SK-N-SH (cell line): Measurements from ENCODE around the gene STK11IP. TPM values are rescaled to one million over a fixed set of nuclear protein-coding genes. Genes with fewer than 3 reads are reported as not detected.

Source experiments
- CTCF ChIA-PET: fragments of 300-600, 350-600 bp; formaldehyde crosslinking; extraction: SDS; loops from one replicate; lab custom pipeline; 2021; lab: Yijun Ruan, JAX
- POLR2A ChIA-PET: fragments of 350-600 bp; sonication (Branson Sonifier 250); formaldehyde crosslinking; extraction: SDS; loops from one replicate; lab custom pipeline; 2020; ENCODE audit warnings: antibody characterized with exemption, inconsistent platforms; lab: Yijun Ruan, JAX
- DNase-seq: peaks from one replicate; pipeline ENCODE4 v3.0.0; 2012
- H2AFZ ChIP-seq: fragments of 200-600 bp; sonication (generic); 2 replicates; pipeline ENCODE4 v1.8.1; 2016; ENCODE audit warnings: antibody characterized with exemption, mild to moderate bottlenecking, low read depth
- H3F3A ChIP-seq: fragments of 200-600 bp; sonication (generic); replicated peaks from 2 replicates; pipeline ENCODE3; 2016; ENCODE audit warnings: antibody characterized with exemption, mild to moderate bottlenecking; ENCODE audit not compliant: insufficient read depth
- H3K27ac ChIP-seq, 2 experiments: fragments of 200-500 bp in 1 of 2; fragments of 200-600 bp in 1 of 2; sonication (Bioruptor generic) in 1 of 2; sonication (generic), shearing (Covaris generic) in 1 of 2; 2 replicates each; pipeline versions ENCODE4 v1.5.1 to v1.6.1; 2014 to 2016; ENCODE audit warnings: low read depth in 2 of 2, inconsistent platforms in 1 of 2, low read length in 1 of 2, mild to moderate bottlenecking in 1 of 2, mixed read lengths in 1 of 2
- H3K27me3 ChIP-seq: fragments of 200-600 bp; sonication (generic), shearing (Covaris generic); 2 replicates; pipeline ENCODE4 v1.6.1; 2016; ENCODE audit warnings: mixed run types; ENCODE audit not compliant: insufficient read depth
- H3K36me3 ChIP-seq, 2 experiments: fragments of 200-500 bp in 1 of 2; fragments of 200-600 bp in 1 of 2; sonication (Bioruptor generic) in 1 of 2; sonication (generic) in 1 of 2; replicated peaks in 1 of 2; 2 replicates each; pipeline versions ENCODE3 to v1.5.1; 2014 to 2016; ENCODE audit warnings: low read length in 1 of 2, mild to moderate bottlenecking in 1 of 2; ENCODE audit not compliant: insufficient read depth in 2 of 2, control insufficient read depth in 1 of 2
- H3K4me1 ChIP-seq, 2 experiments: fragments of 200-500 bp in 1 of 2; fragments of 200-600 bp in 1 of 2; sonication (Bioruptor generic) in 1 of 2; sonication (generic), shearing (Covaris generic) in 1 of 2; 2 replicates each; pipeline versions ENCODE4 v1.5.1 to v1.6.1; 2014 to 2016; ENCODE audit warnings: low read depth in 1 of 2, low read length in 1 of 2, mixed run types in 1 of 2; ENCODE audit not compliant: insufficient read depth in 2 of 2, control insufficient read depth in 1 of 2
- H3K4me2 ChIP-seq: fragments of 200-600 bp; sonication (generic), shearing (Covaris generic); 2 replicates; pipeline ENCODE4 v1.6.1; 2017; ENCODE audit warnings: mixed run types
- H3K4me3 ChIP-seq, 2 experiments: fragments of 200-500 bp in 1 of 2; fragments of 200-600 bp in 1 of 2; sonication (Bioruptor generic) in 1 of 2; sonication (generic), shearing (Covaris generic) in 1 of 2; 2 replicates each; pipeline versions ENCODE4 v1.5.1 to v1.8.1; 2014 to 2016; ENCODE audit warnings: low read depth in 2 of 2, inconsistent platforms in 1 of 2, low read length in 1 of 2, mild to moderate bottlenecking in 1 of 2, mixed read lengths in 1 of 2, moderate library complexity in 1 of 2
- H3K79me2 ChIP-seq: fragments of 200-600 bp; sonication (generic); 2 replicates; pipeline ENCODE4 v1.8.1; 2017; ENCODE audit warnings: mild to moderate bottlenecking; ENCODE audit not compliant: insufficient read depth
- H3K9ac ChIP-seq: fragments of 200-600 bp; sonication (generic); 2 replicates; pipeline ENCODE4 v1.6.1; 2017; ENCODE audit warnings: mixed run types
- H3K9me2 ChIP-seq: fragments of 200-600 bp; sonication (generic); 2 replicates; pipeline ENCODE4 v1.6.1; 2017; ENCODE audit warnings: mixed run types
- H3K9me3 ChIP-seq: fragments of 200-600 bp; sonication (generic); 2 replicates; pipeline ENCODE4 v1.6.1; 2017; ENCODE audit warnings: mixed run types, mild to moderate bottlenecking, moderate library complexity
- H4K20me1 ChIP-seq: fragments of 200-600 bp; sonication (generic); 2 replicates; pipeline ENCODE4 v1.6.1; 2017; ENCODE audit warnings: mild to moderate bottlenecking, mixed run types; ENCODE audit not compliant: insufficient read depth
- CHD2 ChIP-seq: fragments of 150-350 bp; IDR thresholded peaks from 2 replicates; pipeline ENCODE4 v1.6.1; 2018; ENCODE audit warnings: low read length; ENCODE audit not compliant: partially characterized antibody
- FOSL2 ChIP-seq: IDR thresholded peaks from 2 replicates; pipeline ENCODE4 v1.4.0; 2012; ENCODE audit warnings: low read depth, mild to moderate bottlenecking, moderate library complexity, borderline replicate concordance
- FOXJ3 ChIP-seq: sonication (generic); formaldehyde crosslinking; IDR thresholded peaks from 2 replicates; pipeline ENCODE4 v1.5.1; 2020; ENCODE audit warnings: mild to moderate bottlenecking, missing genetic modification reagents
- FOXM1 ChIP-seq: IDR thresholded peaks from 2 replicates; pipeline ENCODE4 v1.4.0; 2012; ENCODE audit warnings: low read depth, mild to moderate bottlenecking
- GABPA ChIP-seq: IDR thresholded peaks from 2 replicates; pipeline ENCODE4 v1.4.0; 2012; ENCODE audit warnings: low read depth, mild to moderate bottlenecking
- GATA2 ChIP-seq: sonication (generic); formaldehyde crosslinking; IDR thresholded peaks from 2 replicates; pipeline ENCODE4 v1.5.0; 2020; ENCODE audit warnings: mild to moderate bottlenecking, missing genetic modification reagents
- JUND ChIP-seq: IDR thresholded peaks from 2 replicates; pipeline ENCODE4 v1.4.0; 2012
- MEF2A ChIP-seq: IDR thresholded peaks from 2 replicates; pipeline ENCODE4 v1.4.0; 2012; ENCODE audit warnings: low read depth, borderline replicate concordance
- MXI1 ChIP-seq: IDR thresholded peaks from 2 replicates; pipeline ENCODE4 v1.6.1; 2012; ENCODE audit warnings: mild to moderate bottlenecking, low read depth, low read length, improper control_type of control experiment
- NRF1 ChIP-seq: IDR thresholded peaks from 2 replicates; pipeline ENCODE4 v1.6.1; 2012; ENCODE audit warnings: low read depth, mild to moderate bottlenecking, low read length
- POLR2AphosphoS5 ChIP-seq: IDR thresholded peaks from 2 replicates; pipeline ENCODE4 v1.6.1; 2012; ENCODE audit warnings: low read depth, low read length
- RAD21 ChIP-seq: IDR thresholded peaks from 2 replicates; pipeline ENCODE4 v1.6.1; 2012; ENCODE audit warnings: mild to moderate bottlenecking, low read length
- RCOR1 ChIP-seq: fragments of 150-350 bp; IDR thresholded peaks from 2 replicates; pipeline ENCODE4 v1.6.1; 2017; ENCODE audit warnings: antibody characterized with exemption, low read length
- SMC3 ChIP-seq: IDR thresholded peaks from 2 replicates; pipeline ENCODE4 v1.6.1; 2012; ENCODE audit warnings: low read depth, low read length, improper control_type of control experiment
- TAF1 ChIP-seq: IDR thresholded peaks from 2 replicates; pipeline ENCODE4 v1.6.1; 2012; ENCODE audit warnings: low read depth, mild to moderate bottlenecking, low read length, moderate library complexity, borderline replicate concordance
- TCF12 ChIP-seq: IDR thresholded peaks from 2 replicates; pipeline ENCODE4 v1.4.0; 2012
- YY1 ChIP-seq: IDR thresholded peaks from 2 replicates; pipeline ENCODE4 v1.4.0; 2012; ENCODE audit warnings: low read depth, mild to moderate bottlenecking
- WGBS: methylation state at CpG from one replicate; pipeline ENCODE4 v1.1.6; 2017; ENCODE audit warnings: low lambda C conversion rate; 5-methylcytosine and 5-hydroxymethylcytosine counted together
- polyA plus RNA-seq, 3 experiments: library from polyadenylated mRNA; depleted of rRNA; stranded (reverse); fragments of >200 nt; gene quantifications; 2 replicates each; pipeline ENCODE4 v1.2.3, GENCODE V29; 2012
- TF ChIP-seq, protein P1 (sequence below): fragments of 150-350 bp; IDR thresholded peaks from 2 replicates; pipeline ENCODE4 v1.6.1; 2016; ENCODE audit warnings: mild to moderate bottlenecking, low read depth, low read length
- TF ChIP-seq, protein P2 (sequence below): fragments of 200-600 bp; sonication (generic); IDR thresholded peaks from 2 replicates; pipeline ENCODE4 v1.6.1; 2017; ENCODE audit warnings: antibody characterized with exemption, mild to moderate bottlenecking, moderate library complexity
- TF ChIP-seq, protein P3 (sequence below): IDR thresholded peaks from 2 replicates; pipeline ENCODE4 v1.4.0; 2012; ENCODE audit warnings: low read depth, borderline replicate concordance
- TF ChIP-seq, protein P4 (sequence below): IDR thresholded peaks from 2 replicates; pipeline ENCODE4 v1.4.0; 2012; ENCODE audit warnings: low read depth
- TF ChIP-seq, protein P5 (sequence below): IDR thresholded peaks from 2 replicates; pipeline ENCODE4 v1.6.1; 2012; ENCODE audit warnings: mild to moderate bottlenecking, low read depth, low read length, moderate library complexity

The STK11IP gene
- polyA plus RNA-seq, 1 of the 3 experiments (the other 2 are of a cell fraction), result 22.9 TPM

DNA sequence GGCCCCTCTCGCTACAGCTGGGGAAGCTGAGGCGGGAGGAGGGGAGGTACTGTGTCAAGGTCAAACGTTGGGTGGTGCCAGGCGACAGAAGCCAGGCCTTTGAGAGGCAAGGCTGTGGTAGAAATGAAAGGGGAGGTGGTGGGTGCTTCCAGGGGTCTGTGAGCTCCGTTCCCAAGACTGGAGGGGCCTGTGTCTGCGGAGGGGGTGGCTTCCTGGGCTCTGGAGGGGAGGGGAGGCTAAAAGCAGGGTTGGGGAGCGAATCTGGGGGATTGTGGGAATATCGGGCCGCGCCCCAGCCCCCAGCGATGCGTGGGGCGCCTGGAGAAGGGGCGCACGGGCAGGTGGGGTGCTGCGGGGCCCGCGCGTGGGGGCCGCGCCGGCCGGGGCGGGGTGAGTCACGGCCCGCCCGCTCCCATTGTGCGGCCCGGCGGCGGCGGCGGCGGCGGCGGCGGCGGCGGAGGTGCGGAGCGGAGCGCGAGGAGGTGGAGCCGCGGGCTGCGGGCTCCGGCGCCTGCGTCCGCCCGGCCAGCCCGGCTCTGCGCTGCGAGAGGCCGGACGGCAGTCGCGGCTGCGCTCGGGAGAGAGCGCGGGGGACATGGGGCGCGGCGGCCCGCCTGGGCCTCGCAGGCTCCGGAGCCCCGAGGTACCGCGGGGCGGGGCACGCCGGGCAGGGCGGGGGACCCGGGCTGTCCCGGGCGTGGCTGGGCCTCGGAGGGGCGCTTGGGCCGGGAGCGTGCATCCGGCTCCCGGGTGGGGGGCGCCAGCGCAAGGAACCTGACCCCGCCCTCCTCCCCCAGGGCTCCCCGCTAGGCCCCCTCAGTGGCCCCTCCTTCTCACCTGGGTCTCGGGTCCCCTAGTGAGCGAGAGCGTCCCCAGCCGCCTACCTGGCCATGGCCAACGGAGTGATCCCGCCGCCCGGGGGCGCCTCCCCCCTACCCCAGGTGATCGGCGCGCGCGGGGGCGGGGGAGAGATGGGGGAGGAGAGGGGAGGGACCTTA lies 29.7 kb downstream of the STK11IP start, which contains the start of gene SLC4A3:
SLC4A3 (plus strand) TSS at position 528 of the 998 bp plus-strand sequence; CDS start at position 891, 363 bp downstream.
- DNase-seq, result peak; percentile 94
- TF ChIP-seq, protein P1, sequence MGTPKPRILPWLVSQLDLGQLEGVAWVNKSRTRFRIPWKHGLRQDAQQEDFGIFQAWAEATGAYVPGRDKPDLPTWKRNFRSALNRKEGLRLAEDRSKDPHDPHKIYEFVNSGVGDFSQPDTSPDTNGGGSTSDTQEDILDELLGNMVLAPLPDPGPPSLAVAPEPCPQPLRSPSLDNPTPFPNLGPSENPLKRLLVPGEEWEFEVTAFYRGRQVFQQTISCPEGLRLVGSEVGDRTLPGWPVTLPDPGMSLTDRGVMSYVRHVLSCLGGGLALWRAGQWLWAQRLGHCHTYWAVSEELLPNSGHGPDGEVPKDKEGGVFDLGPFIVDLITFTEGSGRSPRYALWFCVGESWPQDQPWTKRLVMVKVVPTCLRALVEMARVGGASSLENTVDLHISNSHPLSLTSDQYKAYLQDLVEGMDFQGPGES, result no peak
- TF ChIP-seq, protein P2, sequence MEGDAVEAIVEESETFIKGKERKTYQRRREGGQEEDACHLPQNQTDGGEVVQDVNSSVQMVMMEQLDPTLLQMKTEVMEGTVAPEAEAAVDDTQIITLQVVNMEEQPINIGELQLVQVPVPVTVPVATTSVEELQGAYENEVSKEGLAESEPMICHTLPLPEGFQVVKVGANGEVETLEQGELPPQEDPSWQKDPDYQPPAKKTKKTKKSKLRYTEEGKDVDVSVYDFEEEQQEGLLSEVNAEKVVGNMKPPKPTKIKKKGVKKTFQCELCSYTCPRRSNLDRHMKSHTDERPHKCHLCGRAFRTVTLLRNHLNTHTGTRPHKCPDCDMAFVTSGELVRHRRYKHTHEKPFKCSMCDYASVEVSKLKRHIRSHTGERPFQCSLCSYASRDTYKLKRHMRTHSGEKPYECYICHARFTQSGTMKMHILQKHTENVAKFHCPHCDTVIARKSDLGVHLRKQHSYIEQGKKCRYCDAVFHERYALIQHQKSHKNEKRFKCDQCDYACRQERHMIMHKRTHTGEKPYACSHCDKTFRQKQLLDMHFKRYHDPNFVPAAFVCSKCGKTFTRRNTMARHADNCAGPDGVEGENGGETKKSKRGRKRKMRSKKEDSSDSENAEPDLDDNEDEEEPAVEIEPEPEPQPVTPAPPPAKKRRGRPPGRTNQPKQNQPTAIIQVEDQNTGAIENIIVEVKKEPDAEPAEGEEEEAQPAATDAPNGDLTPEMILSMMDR, result 0 out of 2 replicates have a peak, but pooled peaks have one; percentile 14
- TF ChIP-seq RAD21 (no peak), POLR2AphosphoS5 (no peak), TCF12 (no peak), CHD2 (no peak), JUND (no peak), YY1 (no peak), GATA2 (CRISPR knock-in tag) (no peak), FOSL2 (no peak), SMC3 (no peak), RCOR1 (no peak), MXI1 (0 out of 2 replicates have a peak, but pooled peaks have one; percentile 15), NRF1 (peak; percentile 57), FOXJ3 (CRISPR knock-in tag) (no peak), TAF1 (no peak), GABPA (no peak), MEF2A (no peak), FOXM1 (no peak)
- TF ChIP-seq, protein P3, sequence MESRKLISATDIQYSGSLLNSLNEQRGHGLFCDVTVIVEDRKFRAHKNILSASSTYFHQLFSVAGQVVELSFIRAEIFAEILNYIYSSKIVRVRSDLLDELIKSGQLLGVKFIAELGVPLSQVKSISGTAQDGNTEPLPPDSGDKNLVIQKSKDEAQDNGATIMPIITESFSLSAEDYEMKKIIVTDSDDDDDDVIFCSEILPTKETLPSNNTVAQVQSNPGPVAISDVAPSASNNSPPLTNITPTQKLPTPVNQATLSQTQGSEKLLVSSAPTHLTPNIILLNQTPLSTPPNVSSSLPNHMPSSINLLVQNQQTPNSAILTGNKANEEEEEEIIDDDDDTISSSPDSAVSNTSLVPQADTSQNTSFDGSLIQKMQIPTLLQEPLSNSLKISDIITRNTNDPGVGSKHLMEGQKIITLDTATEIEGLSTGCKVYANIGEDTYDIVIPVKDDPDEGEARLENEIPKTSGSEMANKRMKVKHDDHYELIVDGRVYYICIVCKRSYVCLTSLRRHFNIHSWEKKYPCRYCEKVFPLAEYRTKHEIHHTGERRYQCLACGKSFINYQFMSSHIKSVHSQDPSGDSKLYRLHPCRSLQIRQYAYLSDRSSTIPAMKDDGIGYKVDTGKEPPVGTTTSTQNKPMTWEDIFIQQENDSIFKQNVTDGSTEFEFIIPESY, result no peak
- TF ChIP-seq, protein P4, sequence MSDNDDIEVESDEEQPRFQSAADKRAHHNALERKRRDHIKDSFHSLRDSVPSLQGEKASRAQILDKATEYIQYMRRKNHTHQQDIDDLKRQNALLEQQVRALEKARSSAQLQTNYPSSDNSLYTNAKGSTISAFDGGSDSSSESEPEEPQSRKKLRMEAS, result no peak
- TF ChIP-seq, protein P5, sequence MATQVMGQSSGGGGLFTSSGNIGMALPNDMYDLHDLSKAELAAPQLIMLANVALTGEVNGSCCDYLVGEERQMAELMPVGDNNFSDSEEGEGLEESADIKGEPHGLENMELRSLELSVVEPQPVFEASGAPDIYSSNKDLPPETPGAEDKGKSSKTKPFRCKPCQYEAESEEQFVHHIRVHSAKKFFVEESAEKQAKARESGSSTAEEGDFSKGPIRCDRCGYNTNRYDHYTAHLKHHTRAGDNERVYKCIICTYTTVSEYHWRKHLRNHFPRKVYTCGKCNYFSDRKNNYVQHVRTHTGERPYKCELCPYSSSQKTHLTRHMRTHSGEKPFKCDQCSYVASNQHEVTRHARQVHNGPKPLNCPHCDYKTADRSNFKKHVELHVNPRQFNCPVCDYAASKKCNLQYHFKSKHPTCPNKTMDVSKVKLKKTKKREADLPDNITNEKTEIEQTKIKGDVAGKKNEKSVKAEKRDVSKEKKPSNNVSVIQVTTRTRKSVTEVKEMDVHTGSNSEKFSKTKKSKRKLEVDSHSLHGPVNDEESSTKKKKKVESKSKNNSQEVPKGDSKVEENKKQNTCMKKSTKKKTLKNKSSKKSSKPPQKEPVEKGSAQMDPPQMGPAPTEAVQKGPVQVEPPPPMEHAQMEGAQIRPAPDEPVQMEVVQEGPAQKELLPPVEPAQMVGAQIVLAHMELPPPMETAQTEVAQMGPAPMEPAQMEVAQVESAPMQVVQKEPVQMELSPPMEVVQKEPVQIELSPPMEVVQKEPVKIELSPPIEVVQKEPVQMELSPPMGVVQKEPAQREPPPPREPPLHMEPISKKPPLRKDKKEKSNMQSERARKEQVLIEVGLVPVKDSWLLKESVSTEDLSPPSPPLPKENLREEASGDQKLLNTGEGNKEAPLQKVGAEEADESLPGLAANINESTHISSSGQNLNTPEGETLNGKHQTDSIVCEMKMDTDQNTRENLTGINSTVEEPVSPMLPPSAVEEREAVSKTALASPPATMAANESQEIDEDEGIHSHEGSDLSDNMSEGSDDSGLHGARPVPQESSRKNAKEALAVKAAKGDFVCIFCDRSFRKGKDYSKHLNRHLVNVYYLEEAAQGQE, result no peak
- Histone ChIP-seq H4K20me1 (no peaks in the 10 kb centered on the region), H2AFZ (peak within 1 kb of the TSS; percentile 94), H3K79me2 (peaks cover 5% of the 10 kb centered on the region; the same call in 1 of the 2 replicates), H3K27ac (peak within 1 kb of the TSS in 1 of 2 experiments; percentile 68; a peak in 1 of 4 replicates), H3K36me3 (no peaks in the 10 kb centered on the region), H3K4me3 (peak within 1 kb of the TSS; percentile 64 to 68), H3K9me3 (no peaks in the 10 kb centered on the region), H3K9ac (peak within 1 kb of the TSS; percentile 74), H3K4me1 (peaks cover 0 to 13% of the 10 kb centered on the region in 2 experiments; a peak in 1 of 4 replicates), H3K27me3 (no peaks in the 10 kb centered on the region), H3K9me2 (no peaks in the 10 kb centered on the region), H3F3A (no peaks in the 10 kb centered on the region), H3K4me2 (peak within 1 kb of the TSS; percentile 97)
- CTCF ChIA-PET, result interaction anchor here (0.8 to 7.8 kb wide), 12 partner anchors 8 to 87 kb away, joined by 3 to 59 read pairs (median 4); partner anchors contain the start of genes CHPF, OBSL1 and STK11IP
- 12% methylated on average over 55 of the region's 103 CpGs for WGBS
- POLR2A ChIA-PET, result interaction anchor here (0.5 to 4.5 kb wide), 6 partner anchors 10 to 56 kb away, joined by 3 to 18 read pairs (median 4); partner anchors contain the start of genes OBSL1 and STK11IP
